ENCODE measurements around the gene VTN.

Gene VTN

GRCh38 chr17:28344435-28344901 is 25.6 kb downstream of the VTN start:
- Histone ChIP-seq H3K4me3 (ENCODE audit: control insufficient read depth in 1 of 7, extremely low read depth in 1 of 7, insufficient read depth in 4 of 7, low read depth in 2 of 7, low read length in 6 of 7) (no peak overlapping the region), H3K27ac (ENCODE audit: insufficient read depth in 1 of 2, low read depth in 1 of 2, low read length in 2 of 2, poor library complexity in 1 of 2, severe bottlenecking in 2 of 2) (no peak overlapping the region), H3K27me3 (replicated peaks in 2 of 5; ENCODE audit: control insufficient read depth in 4 of 5, insufficient read depth in 5 of 5, low read length in 4 of 5) (no peaks in the 10 kb centered on the region), H3K9me3 (ENCODE audit: control extremely low read depth in 1 of 5, control insufficient read depth in 4 of 5, insufficient read depth in 2 of 5, low read depth in 1 of 5, low read length in 4 of 5) (no peaks in the 10 kb centered on the region), H3K4me1 (ENCODE audit: control extremely low read depth in 1 of 4, control insufficient read depth in 4 of 4, insufficient read depth in 4 of 4, low read length in 3 of 4) (no peaks in the 10 kb centered on the region), H3K36me3 (ENCODE audit: control insufficient read depth in 4 of 4, insufficient read depth in 4 of 4, low read length in 3 of 4) (peaks cover 12 to 97% (median 64%) of the 10 kb centered on the region in 4 experiments)
- ChIA-PET POLR2A (interaction anchor here (1.0 kb wide), 1 partner anchor 17 kb away, joined by 3 read pairs; no protein-coding TSS in a partner anchor), CTCF (no interaction called here)
- WGBS (ENCODE audit: insufficient coverage) = 97% methylated on average over 19 of the region's 19 CpGs
- DNase-seq = no peak

GRCh38 chr17:28344011-28344410 is 26.1 kb downstream of the VTN start:
- Histone ChIP-seq H3K4me1 (ENCODE audit: control extremely low read depth in 1 of 4, control insufficient read depth in 4 of 4, insufficient read depth in 4 of 4, low read length in 3 of 4) (no peaks in the 10 kb centered on the region), H3K4me3 (ENCODE audit: control insufficient read depth in 1 of 7, extremely low read depth in 1 of 7, insufficient read depth in 4 of 7, low read depth in 2 of 7, low read length in 6 of 7) (no peak overlapping the region), H3K27ac (ENCODE audit: insufficient read depth in 1 of 2, low read depth in 1 of 2, low read length in 2 of 2, poor library complexity in 1 of 2, severe bottlenecking in 2 of 2) (no peak overlapping the region), H3K9me3 (ENCODE audit: control extremely low read depth in 1 of 5, control insufficient read depth in 4 of 5, insufficient read depth in 2 of 5, low read depth in 1 of 5, low read length in 4 of 5) (no peaks in the 10 kb centered on the region), H3K36me3 (ENCODE audit: control insufficient read depth in 4 of 4, insufficient read depth in 4 of 4, low read length in 3 of 4) (peaks cover 12 to 93% (median 64%) of the 10 kb centered on the region in 4 experiments), H3K27me3 (replicated peaks in 2 of 5; ENCODE audit: control insufficient read depth in 4 of 5, insufficient read depth in 5 of 5, low read length in 4 of 5) (no peaks in the 10 kb centered on the region)
- WGBS (ENCODE audit: insufficient coverage) = 93% methylated on average over 9 of the region's 9 CpGs
- DNase-seq = no peak
- ChIA-PET POLR2A (interaction anchor here (1.0 kb wide), 1 partner anchor 17 kb away, joined by 3 read pairs; no protein-coding TSS in a partner anchor), CTCF (no interaction called here)

DNA sequence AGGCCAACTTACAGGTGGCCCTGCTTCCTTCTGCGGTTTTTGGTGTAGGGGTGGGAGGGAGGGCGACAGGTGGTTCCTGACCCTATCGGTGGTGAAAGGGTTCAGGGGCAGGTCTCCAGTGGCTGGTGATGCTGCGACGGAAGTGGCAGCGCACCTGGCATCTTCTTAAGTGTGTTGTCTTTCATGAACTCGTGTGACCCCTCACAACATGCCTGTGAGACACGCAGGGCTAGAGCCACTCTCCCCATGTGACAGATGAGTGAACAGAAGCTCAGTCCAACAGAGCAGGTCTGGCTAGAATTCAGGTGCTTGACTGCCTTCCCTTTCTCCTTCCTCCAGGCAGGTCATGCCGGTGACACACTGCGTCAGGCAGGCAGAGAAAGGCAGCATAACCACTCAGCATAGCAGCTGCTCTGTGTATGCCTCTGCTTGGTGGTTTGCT is 26.6 kb downstream of the VTN start:
- Histone ChIP-seq H3K27ac (ENCODE audit: insufficient read depth in 1 of 2, low read depth in 1 of 2, low read length in 2 of 2, poor library complexity in 1 of 2, severe bottlenecking in 2 of 2) (no peak overlapping the region), H3K36me3 (ENCODE audit: control insufficient read depth in 4 of 4, insufficient read depth in 4 of 4, low read length in 3 of 4) (peaks cover 12 to 88% (median 62%) of the 10 kb centered on the region in 4 experiments), H3K4me1 (ENCODE audit: control extremely low read depth in 1 of 4, control insufficient read depth in 4 of 4, insufficient read depth in 4 of 4, low read length in 3 of 4) (no peaks in the 10 kb centered on the region), H3K9me3 (ENCODE audit: control extremely low read depth in 1 of 5, control insufficient read depth in 4 of 5, insufficient read depth in 2 of 5, low read depth in 1 of 5, low read length in 4 of 5) (no peaks in the 10 kb centered on the region), H3K27me3 (replicated peaks in 2 of 5; ENCODE audit: control insufficient read depth in 4 of 5, insufficient read depth in 5 of 5, low read length in 4 of 5) (no peaks in the 10 kb centered on the region), H3K4me3 (ENCODE audit: control insufficient read depth in 1 of 7, extremely low read depth in 1 of 7, insufficient read depth in 4 of 7, low read depth in 2 of 7, low read length in 6 of 7) (no peak overlapping the region)
- peak in 1 of 3 donors; percentile 8 for DNase-seq
- 95% methylated on average over 8 of the region's 10 CpGs for WGBS (ENCODE audit: insufficient coverage)
- ChIA-PET CTCF (interaction anchor here (0.6 kb wide), 2 partner anchors 15 to 512 kb away, joined by 3 to 4 read pairs; no protein-coding TSS in a partner anchor), POLR2A (no interaction called here)

GRCh38 chr17:28342313-28342712 is 27.8 kb downstream of the VTN start:
- no peak overlapping the region for H3K27ac ChIP-seq (ENCODE audit: insufficient read depth in 1 of 2, low read depth in 1 of 2, low read length in 2 of 2, poor library complexity in 1 of 2, severe bottlenecking in 2 of 2)
- H3K9me3 ChIP-seq (ENCODE audit: control extremely low read depth in 1 of 5, control insufficient read depth in 4 of 5, insufficient read depth in 2 of 5, low read depth in 1 of 5, low read length in 4 of 5) = no peaks in the 10 kb centered on the region
- ChIA-PET CTCF (interaction anchor here (0.7 kb wide), 1 partner anchor 73 kb away, joined by 3 read pairs; no protein-coding TSS in a partner anchor), POLR2A (no interaction called here)
- 97% methylated on average over 13 of the region's 14 CpGs for WGBS (ENCODE audit: insufficient coverage)
- peaks cover 0 to under 1% (median 0%) of the 10 kb centered on the region in 4 experiments for H3K4me1 ChIP-seq (ENCODE audit: control extremely low read depth in 1 of 4, control insufficient read depth in 4 of 4, insufficient read depth in 4 of 4, low read length in 3 of 4)
- peaks cover 12 to 77% (median 52%) of the 10 kb centered on the region in 4 experiments for H3K36me3 ChIP-seq (ENCODE audit: control insufficient read depth in 4 of 4, insufficient read depth in 4 of 4, low read length in 3 of 4)
- DNase-seq = no peak
- H3K4me3 ChIP-seq (ENCODE audit: control insufficient read depth in 1 of 7, extremely low read depth in 1 of 7, insufficient read depth in 4 of 7, low read depth in 2 of 7, low read length in 6 of 7) = no peak overlapping the region
- H3K27me3 ChIP-seq (replicated peaks in 2 of 5; ENCODE audit: control insufficient read depth in 4 of 5, insufficient read depth in 5 of 5, low read length in 4 of 5) = no peaks in the 10 kb centered on the region

GRCh38 chr17:28341516-28341915 is 28.6 kb downstream of the VTN start:
- no peak for DNase-seq
- CTCF ChIA-PET = interaction anchor here (1.5 kb wide), 1 partner anchor 8 kb away, joined by 3 read pairs; no protein-coding TSS in a partner anchor

GRCh38 chr17:28340374-28340773 is 29.7 kb downstream of the VTN start:
- peaks cover 0 to 14% (median 8%) of the 10 kb centered on the region in 4 experiments for H3K4me1 ChIP-seq (ENCODE audit: control extremely low read depth in 1 of 4, control insufficient read depth in 4 of 4, insufficient read depth in 4 of 4, low read length in 3 of 4)
- H3K36me3 ChIP-seq (ENCODE audit: control insufficient read depth in 4 of 4, insufficient read depth in 4 of 4, low read length in 3 of 4) = peaks cover 10 to 58% (median 35%) of the 10 kb centered on the region in 4 experiments
- POLR2A ChIA-PET = no interaction called here
- DNase-seq = no peak
- no peak overlapping the region for H3K4me3 ChIP-seq (ENCODE audit: control insufficient read depth in 1 of 7, extremely low read depth in 1 of 7, insufficient read depth in 4 of 7, low read depth in 2 of 7, low read length in 6 of 7)
- CTCF ChIA-PET = interaction anchor here (1.5 kb wide), 1 partner anchor 10 kb away, joined by 3 read pairs; no protein-coding TSS in a partner anchor
- H3K27ac ChIP-seq (ENCODE audit: insufficient read depth in 1 of 2, low read depth in 1 of 2, low read length in 2 of 2, poor library complexity in 1 of 2, severe bottlenecking in 2 of 2) = no peak overlapping the region
- WGBS (ENCODE audit: insufficient coverage) = 95% methylated on average over 4 of the region's 6 CpGs
- H3K9me3 ChIP-seq (ENCODE audit: control extremely low read depth in 1 of 5, control insufficient read depth in 4 of 5, insufficient read depth in 2 of 5, low read depth in 1 of 5, low read length in 4 of 5) = no peaks in the 10 kb centered on the region
- no peaks in the 10 kb centered on the region for H3K27me3 ChIP-seq (replicated peaks in 2 of 5; ENCODE audit: control insufficient read depth in 4 of 5, insufficient read depth in 5 of 5, low read length in 4 of 5)

More at GRCh38 chr17:28341516-28341915, 28.6 kb downstream of the VTN start:
- H3K36me3 ChIP-seq (ENCODE audit: control insufficient read depth in 4 of 4, insufficient read depth in 4 of 4, low read length in 3 of 4) = peaks cover 12 to 69% (median 45%) of the 10 kb centered on the region in 4 experiments
- POLR2A ChIA-PET = no interaction called here
- no peak overlapping the region for H3K4me3 ChIP-seq (ENCODE audit: control insufficient read depth in 1 of 7, extremely low read depth in 1 of 7, insufficient read depth in 4 of 7, low read depth in 2 of 7, low read length in 6 of 7)
- no peak overlapping the region for H3K27ac ChIP-seq (ENCODE audit: insufficient read depth in 1 of 2, low read depth in 1 of 2, low read length in 2 of 2, poor library complexity in 1 of 2, severe bottlenecking in 2 of 2)
- peaks cover 0 to 7% (median 2%) of the 10 kb centered on the region in 4 experiments for H3K4me1 ChIP-seq (ENCODE audit: control extremely low read depth in 1 of 4, control insufficient read depth in 4 of 4, insufficient read depth in 4 of 4, low read length in 3 of 4)
- no peaks in the 10 kb centered on the region for H3K9me3 ChIP-seq (ENCODE audit: control extremely low read depth in 1 of 5, control insufficient read depth in 4 of 5, insufficient read depth in 2 of 5, low read depth in 1 of 5, low read length in 4 of 5)
- no peaks in the 10 kb centered on the region for H3K27me3 ChIP-seq (replicated peaks in 2 of 5; ENCODE audit: control insufficient read depth in 4 of 5, insufficient read depth in 5 of 5, low read length in 4 of 5)
- 99% methylated on average over 11 of the region's 11 CpGs for WGBS (ENCODE audit: insufficient coverage)

- POLR2A ChIA-PET = no interaction called here
Measured at GRCh38 chr17:28339431-28339830, 30.7 kb downstream of the VTN start.

More at GRCh38 chr17:28339431-28339830, 30.7 kb downstream of the VTN start:
- no peak overlapping the region for H3K4me3 ChIP-seq (ENCODE audit: control insufficient read depth in 1 of 7, extremely low read depth in 1 of 7, insufficient read depth in 4 of 7, low read depth in 2 of 7, low read length in 6 of 7)
- over 99% methylated on average over 12 of the region's 15 CpGs for WGBS (ENCODE audit: insufficient coverage)
- no peaks in the 10 kb centered on the region for H3K27me3 ChIP-seq (replicated peaks in 2 of 5; ENCODE audit: control insufficient read depth in 4 of 5, insufficient read depth in 5 of 5, low read length in 4 of 5)
- no peaks in the 10 kb centered on the region for H3K9me3 ChIP-seq (ENCODE audit: control extremely low read depth in 1 of 5, control insufficient read depth in 4 of 5, insufficient read depth in 2 of 5, low read depth in 1 of 5, low read length in 4 of 5)
- peaks cover 3 to 19% (median 15%) of the 10 kb centered on the region in 4 experiments for H3K4me1 ChIP-seq (ENCODE audit: control extremely low read depth in 1 of 4, control insufficient read depth in 4 of 4, insufficient read depth in 4 of 4, low read length in 3 of 4)
- H3K27ac ChIP-seq (ENCODE audit: insufficient read depth in 1 of 2, low read depth in 1 of 2, low read length in 2 of 2, poor library complexity in 1 of 2, severe bottlenecking in 2 of 2) = no peak overlapping the region
- DNase-seq = no peak
- peaks cover 10 to 49% (median 29%) of the 10 kb centered on the region in 4 experiments for H3K36me3 ChIP-seq (ENCODE audit: control insufficient read depth in 4 of 4, insufficient read depth in 4 of 4, low read length in 3 of 4)
- CTCF ChIA-PET = no interaction called here
